B cell (primary cell): ENCODE measurements around the gene PC.
"Not testable (repeated sequence)": the region's sequence is repeated elsewhere in the genome, so short reads cannot be mapped to it uniquely, and the experiment has no call there.

Experiments used
- CTCF ChIP-seq: fragments of 200-600 bp; IDR thresholded peaks from one replicate; pipeline ENCODE4 v1.8.0; 2022; ENCODE audit warnings: antibody characterized with exemption, mild to moderate bottlenecking
- EZH2 ChIP-seq: IDR thresholded peaks from 2 replicates; pipeline ENCODE4 v1.6.1; 2012; ENCODE audit warnings: borderline replicate concordance, low read depth, mild to moderate bottlenecking, moderate library complexity, low read length; ENCODE audit not compliant: insufficient read depth, poor library complexity, severe bottlenecking

GRCh38 chr11:66961691-66962213, 3.6 kb upstream of the PC start:
- TF ChIP-seq EZH2, CTCF: not testable (repeated sequence)
